SK-N-SH (cell line): ENCODE measurements around the gene FHOD3. TPM values are rescaled to one million over a fixed set of nuclear protein-coding genes. Genes with fewer than 3 reads are reported as not detected.

Source experiments
- CTCF ChIA-PET: fragments of 300-600, 350-600 bp; formaldehyde crosslinking; extraction: SDS; loops from one replicate; lab custom pipeline; 2021; lab: Yijun Ruan, JAX
- POLR2A ChIA-PET: fragments of 350-600 bp; sonication (Branson Sonifier 250); formaldehyde crosslinking; extraction: SDS; loops from one replicate; lab custom pipeline; 2020; ENCODE audit warnings: antibody characterized with exemption, inconsistent platforms; lab: Yijun Ruan, JAX
- DNase-seq: peaks from one replicate; pipeline ENCODE4 v3.0.0; 2012
- H2AFZ ChIP-seq: fragments of 200-600 bp; sonication (generic); 2 replicates; pipeline ENCODE4 v1.8.1; 2016; ENCODE audit warnings: antibody characterized with exemption, mild to moderate bottlenecking, low read depth
- H3F3A ChIP-seq: fragments of 200-600 bp; sonication (generic); replicated peaks from 2 replicates; pipeline ENCODE3; 2016; ENCODE audit warnings: antibody characterized with exemption, mild to moderate bottlenecking; ENCODE audit not compliant: insufficient read depth
- H3K27ac ChIP-seq, 2 experiments: fragments of 200-500 bp in 1 of 2; fragments of 200-600 bp in 1 of 2; sonication (Bioruptor generic) in 1 of 2; sonication (generic), shearing (Covaris generic) in 1 of 2; 2 replicates each; pipeline versions ENCODE4 v1.5.1 to v1.6.1; 2014 to 2016; ENCODE audit warnings: low read depth in 2 of 2, inconsistent platforms in 1 of 2, low read length in 1 of 2, mild to moderate bottlenecking in 1 of 2, mixed read lengths in 1 of 2
- H3K27me3 ChIP-seq: fragments of 200-600 bp; sonication (generic), shearing (Covaris generic); 2 replicates; pipeline ENCODE4 v1.6.1; 2016; ENCODE audit warnings: mixed run types; ENCODE audit not compliant: insufficient read depth
- H3K36me3 ChIP-seq, 2 experiments: fragments of 200-500 bp in 1 of 2; fragments of 200-600 bp in 1 of 2; sonication (Bioruptor generic) in 1 of 2; sonication (generic) in 1 of 2; replicated peaks in 1 of 2; 2 replicates each; pipeline versions ENCODE3 to v1.5.1; 2014 to 2016; ENCODE audit warnings: low read length in 1 of 2, mild to moderate bottlenecking in 1 of 2; ENCODE audit not compliant: insufficient read depth in 2 of 2, control insufficient read depth in 1 of 2
- H3K4me1 ChIP-seq, 2 experiments: fragments of 200-500 bp in 1 of 2; fragments of 200-600 bp in 1 of 2; sonication (Bioruptor generic) in 1 of 2; sonication (generic), shearing (Covaris generic) in 1 of 2; 2 replicates each; pipeline versions ENCODE4 v1.5.1 to v1.6.1; 2014 to 2016; ENCODE audit warnings: low read depth in 1 of 2, low read length in 1 of 2, mixed run types in 1 of 2; ENCODE audit not compliant: insufficient read depth in 2 of 2, control insufficient read depth in 1 of 2
- H3K4me2 ChIP-seq: fragments of 200-600 bp; sonication (generic), shearing (Covaris generic); 2 replicates; pipeline ENCODE4 v1.6.1; 2017; ENCODE audit warnings: mixed run types
- H3K4me3 ChIP-seq, 2 experiments: fragments of 200-500 bp in 1 of 2; fragments of 200-600 bp in 1 of 2; sonication (Bioruptor generic) in 1 of 2; sonication (generic), shearing (Covaris generic) in 1 of 2; 2 replicates each; pipeline versions ENCODE4 v1.5.1 to v1.8.1; 2014 to 2016; ENCODE audit warnings: low read depth in 2 of 2, inconsistent platforms in 1 of 2, low read length in 1 of 2, mild to moderate bottlenecking in 1 of 2, mixed read lengths in 1 of 2, moderate library complexity in 1 of 2
- H3K79me2 ChIP-seq: fragments of 200-600 bp; sonication (generic); 2 replicates; pipeline ENCODE4 v1.8.1; 2017; ENCODE audit warnings: mild to moderate bottlenecking; ENCODE audit not compliant: insufficient read depth
- H3K9ac ChIP-seq: fragments of 200-600 bp; sonication (generic); 2 replicates; pipeline ENCODE4 v1.6.1; 2017; ENCODE audit warnings: mixed run types
- H3K9me2 ChIP-seq: fragments of 200-600 bp; sonication (generic); 2 replicates; pipeline ENCODE4 v1.6.1; 2017; ENCODE audit warnings: mixed run types
- H3K9me3 ChIP-seq: fragments of 200-600 bp; sonication (generic); 2 replicates; pipeline ENCODE4 v1.6.1; 2017; ENCODE audit warnings: mixed run types, mild to moderate bottlenecking, moderate library complexity
- H4K20me1 ChIP-seq: fragments of 200-600 bp; sonication (generic); 2 replicates; pipeline ENCODE4 v1.6.1; 2017; ENCODE audit warnings: mild to moderate bottlenecking, mixed run types; ENCODE audit not compliant: insufficient read depth
- CHD2 ChIP-seq: fragments of 150-350 bp; IDR thresholded peaks from 2 replicates; pipeline ENCODE4 v1.6.1; 2018; ENCODE audit warnings: low read length; ENCODE audit not compliant: partially characterized antibody
- CTCF ChIP-seq: fragments of 200-600 bp; sonication (generic); IDR thresholded peaks from 2 replicates; pipeline ENCODE4 v1.6.1; 2017; ENCODE audit warnings: antibody characterized with exemption, mild to moderate bottlenecking, moderate library complexity
- ELF1 ChIP-seq: IDR thresholded peaks from 2 replicates; pipeline ENCODE4 v1.4.0; 2012
- EP300 ChIP-seq, 2 experiments: IDR thresholded peaks; 2 replicates each; pipeline versions ENCODE4 v1.4.0 to v1.6.1; 2012; ENCODE audit warnings: borderline replicate concordance in 1 of 2, low read depth in 1 of 2, low read length in 1 of 2
- FOXM1 ChIP-seq: IDR thresholded peaks from 2 replicates; pipeline ENCODE4 v1.4.0; 2012; ENCODE audit warnings: low read depth, mild to moderate bottlenecking
- GABPA ChIP-seq: IDR thresholded peaks from 2 replicates; pipeline ENCODE4 v1.4.0; 2012; ENCODE audit warnings: low read depth, mild to moderate bottlenecking
- MAX ChIP-seq: IDR thresholded peaks from 2 replicates; pipeline ENCODE4 v1.4.0; 2012; ENCODE audit warnings: low read depth
- MEF2A ChIP-seq: IDR thresholded peaks from 2 replicates; pipeline ENCODE4 v1.4.0; 2012; ENCODE audit warnings: low read depth, borderline replicate concordance
- MXI1 ChIP-seq: IDR thresholded peaks from 2 replicates; pipeline ENCODE4 v1.6.1; 2012; ENCODE audit warnings: mild to moderate bottlenecking, low read depth, low read length, improper control_type of control experiment
- NRF1 ChIP-seq: IDR thresholded peaks from 2 replicates; pipeline ENCODE4 v1.6.1; 2012; ENCODE audit warnings: low read depth, mild to moderate bottlenecking, low read length
- POLR2AphosphoS5 ChIP-seq: IDR thresholded peaks from 2 replicates; pipeline ENCODE4 v1.6.1; 2012; ENCODE audit warnings: low read depth, low read length
- RAD21 ChIP-seq: IDR thresholded peaks from 2 replicates; pipeline ENCODE4 v1.6.1; 2012; ENCODE audit warnings: mild to moderate bottlenecking, low read length
- RCOR1 ChIP-seq: fragments of 150-350 bp; IDR thresholded peaks from 2 replicates; pipeline ENCODE4 v1.6.1; 2017; ENCODE audit warnings: antibody characterized with exemption, low read length
- SIN3A ChIP-seq: IDR thresholded peaks from 2 replicates; pipeline ENCODE4 v1.6.1; 2012; ENCODE audit warnings: low read depth, mild to moderate bottlenecking, low read length, moderate library complexity, borderline replicate concordance
- SMC3 ChIP-seq: IDR thresholded peaks from 2 replicates; pipeline ENCODE4 v1.6.1; 2012; ENCODE audit warnings: low read depth, low read length, improper control_type of control experiment
- YY1 ChIP-seq: IDR thresholded peaks from 2 replicates; pipeline ENCODE4 v1.4.0; 2012; ENCODE audit warnings: low read depth, mild to moderate bottlenecking
- ZBTB33 ChIP-seq: IDR thresholded peaks from 2 replicates; pipeline ENCODE4 v1.4.0; 2012; ENCODE audit warnings: low read depth, borderline replicate concordance
- WGBS: methylation state at CpG from one replicate; pipeline ENCODE4 v1.1.6; 2017; ENCODE audit warnings: low lambda C conversion rate; 5-methylcytosine and 5-hydroxymethylcytosine counted together
- polyA plus RNA-seq, 3 experiments: library from polyadenylated mRNA; depleted of rRNA; stranded (reverse); fragments of >200 nt; gene quantifications; 2 replicates each; pipeline ENCODE4 v1.2.3, GENCODE V29; 2012

FHOD3 gene
- polyA plus RNA-seq, 1 of the 3 experiments (the other 2 are of a cell fraction): 10.9 TPM

- ChIA-PET CTCF (interaction anchor here (0.7 to 3.3 kb wide), 11 partner anchors 9 to 192 kb away, joined by 3 to 11 read pairs (median 4); no protein-coding TSS in a partner anchor), POLR2A (interaction anchor here (1.0 kb wide), 1 partner anchor 433 kb away, joined by 3 read pairs; no protein-coding TSS in a partner anchor)
- TF ChIP-seq RCOR1 (peak; percentile 52), MEF2A (no peak), GABPA (0 out of 2 replicates have a peak, but pooled peaks have one; percentile 7), CHD2 (peak; percentile 38), MXI1 (peak; percentile 48), SIN3A (peak; percentile 30; the same call in 1 of the 2 replicates), MAX (peak; percentile 73; the same call in 1 of the 2 replicates), YY1 (peak; percentile 92), NRF1 (peak; percentile 65), ZBTB33 (peak; percentile 49; the same call in 1 of the 2 replicates), EP300 (IDR thresholded peaks at IDR 0.05; ENCODE audit: borderline replicate concordance in 1 of 2, low read depth in 1 of 2, low read length in 1 of 2) (peak in 1 of 2 experiments; percentile 11; a peak in 1 of 4 replicates), CTCF (peak; percentile 63), ELF1 (no peak), FOXM1 (peak; percentile 64; the same call in 1 of the 2 replicates), POLR2AphosphoS5 (no peak; the same call in 1 of the 2 replicates), SMC3 (peak; percentile 2; the same call in 1 of the 2 replicates), RAD21 (no peak)
- Histone ChIP-seq H3K36me3 (peaks cover 0 to 10% of the 10 kb centered on the region in 2 experiments), H3K4me2 (peak within 1 kb of the TSS; percentile 88), H2AFZ (peak within 1 kb of the TSS; percentile 95), H4K20me1 (no peaks in the 10 kb centered on the region), H3K27ac (peak within 1 kb of the TSS; percentile 75 to 93), H3K9me3 (no peaks in the 10 kb centered on the region), H3K4me1 (peaks cover 7 to 9% of the 10 kb centered on the region in 2 experiments; a peak in 3 of 4 replicates), H3K79me2 (peaks cover 67% of the 10 kb centered on the region), H3K9ac (peak within 1 kb of the TSS; percentile 90), H3F3A (peaks cover 3% of the 10 kb centered on the region), H3K9me2 (no peaks in the 10 kb centered on the region), H3K4me3 (peak within 1 kb of the TSS; percentile 95 to 97), H3K27me3 (no peaks in the 10 kb centered on the region)
- 0% methylated on average over 24 of the region's 83 CpGs for WGBS
- peak; percentile 96 for DNase-seq
Measured at GRCh38 chr18:36828630-36829361, 531.3 kb downstream of the FHOD3 start, which contains the start of the genes KIAA1328 and TPGS2. TSS of gene KIAA1328 (plus strand) at chr18:36829127. CDS start at chr18:36829139, 12 bp downstream. TSS of gene TPGS2 (minus strand) at chr18:36829002. CDS start at chr18:36828767, 235 bp downstream.

Other genes starting within 250 kb of the FHOD3 start
- gene RPRD1A, start 230.2 kb upstream of the FHOD3 start, polyA plus RNA-seq (2012; rRNA removed): 28.9 and 44.4 TPM in 2 replicates
- gene SLC39A6, start 168.4 kb upstream of the FHOD3 start, polyA plus RNA-seq (2012; rRNA removed): 67.4 and 112 TPM in 2 replicates
- 38.3 and 48.5 TPM in 2 replicates for gene ELP2, start 167.8 kb upstream of the FHOD3 start, polyA plus RNA-seq (2012; rRNA removed)
- gene MOCOS, start 110.2 kb upstream of the FHOD3 start, polyA plus RNA-seq (2012; rRNA removed): 1.2 TPM in 2 replicates